Measurements from ENCODE around the gene LCP1.

GRCh38 chr13:46088821-46089562 lies 93.0 kb downstream of the LCP1 start:
- TF ChIP-seq POLR2AphosphoS5 (IDR thresholded peaks at IDR 0.05; ENCODE audit: low read depth, low read length) (no peak), TAF1 (IDR thresholded peaks at IDR 0.05; ENCODE audit: borderline replicate concordance, insufficient read depth, low read length) (no peak)
